ENCODE data around the gene PALMD.
A peak's percentile ranks its signal among the peaks of the same experiment; 100 is the strongest.

PALMD gene, protein sequence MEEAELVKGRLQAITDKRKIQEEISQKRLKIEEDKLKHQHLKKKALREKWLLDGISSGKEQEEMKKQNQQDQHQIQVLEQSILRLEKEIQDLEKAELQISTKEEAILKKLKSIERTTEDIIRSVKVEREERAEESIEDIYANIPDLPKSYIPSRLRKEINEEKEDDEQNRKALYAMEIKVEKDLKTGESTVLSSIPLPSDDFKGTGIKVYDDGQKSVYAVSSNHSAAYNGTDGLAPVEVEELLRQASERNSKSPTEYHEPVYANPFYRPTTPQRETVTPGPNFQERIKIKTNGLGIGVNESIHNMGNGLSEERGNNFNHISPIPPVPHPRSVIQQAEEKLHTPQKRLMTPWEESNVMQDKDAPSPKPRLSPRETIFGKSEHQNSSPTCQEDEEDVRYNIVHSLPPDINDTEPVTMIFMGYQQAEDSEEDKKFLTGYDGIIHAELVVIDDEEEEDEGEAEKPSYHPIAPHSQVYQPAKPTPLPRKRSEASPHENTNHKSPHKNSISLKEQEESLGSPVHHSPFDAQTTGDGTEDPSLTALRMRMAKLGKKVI

GRCh38 chr1:99645699-99646531, at the start of gene PALMD:
PALMD (plus strand) TSS chr1:99646113; CDS start chr1:99646318, 205 bp downstream.
- H3K4me3 ChIP-seq (replicated peaks in 1 of 2; ENCODE audit: low read depth in 2 of 2, low read length in 2 of 2) = peak within 1 kb of the TSS; percentile 37 to 54
- TF ChIP-seq, protein P1, sequence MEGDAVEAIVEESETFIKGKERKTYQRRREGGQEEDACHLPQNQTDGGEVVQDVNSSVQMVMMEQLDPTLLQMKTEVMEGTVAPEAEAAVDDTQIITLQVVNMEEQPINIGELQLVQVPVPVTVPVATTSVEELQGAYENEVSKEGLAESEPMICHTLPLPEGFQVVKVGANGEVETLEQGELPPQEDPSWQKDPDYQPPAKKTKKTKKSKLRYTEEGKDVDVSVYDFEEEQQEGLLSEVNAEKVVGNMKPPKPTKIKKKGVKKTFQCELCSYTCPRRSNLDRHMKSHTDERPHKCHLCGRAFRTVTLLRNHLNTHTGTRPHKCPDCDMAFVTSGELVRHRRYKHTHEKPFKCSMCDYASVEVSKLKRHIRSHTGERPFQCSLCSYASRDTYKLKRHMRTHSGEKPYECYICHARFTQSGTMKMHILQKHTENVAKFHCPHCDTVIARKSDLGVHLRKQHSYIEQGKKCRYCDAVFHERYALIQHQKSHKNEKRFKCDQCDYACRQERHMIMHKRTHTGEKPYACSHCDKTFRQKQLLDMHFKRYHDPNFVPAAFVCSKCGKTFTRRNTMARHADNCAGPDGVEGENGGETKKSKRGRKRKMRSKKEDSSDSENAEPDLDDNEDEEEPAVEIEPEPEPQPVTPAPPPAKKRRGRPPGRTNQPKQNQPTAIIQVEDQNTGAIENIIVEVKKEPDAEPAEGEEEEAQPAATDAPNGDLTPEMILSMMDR (IDR thresholded peaks at IDR 0.05; ENCODE audit: low read depth, low read length) = no peak
- DNase-seq (ENCODE audit: low read depth in 2 of 2) = peak; percentile 49 to 54

DNA sequence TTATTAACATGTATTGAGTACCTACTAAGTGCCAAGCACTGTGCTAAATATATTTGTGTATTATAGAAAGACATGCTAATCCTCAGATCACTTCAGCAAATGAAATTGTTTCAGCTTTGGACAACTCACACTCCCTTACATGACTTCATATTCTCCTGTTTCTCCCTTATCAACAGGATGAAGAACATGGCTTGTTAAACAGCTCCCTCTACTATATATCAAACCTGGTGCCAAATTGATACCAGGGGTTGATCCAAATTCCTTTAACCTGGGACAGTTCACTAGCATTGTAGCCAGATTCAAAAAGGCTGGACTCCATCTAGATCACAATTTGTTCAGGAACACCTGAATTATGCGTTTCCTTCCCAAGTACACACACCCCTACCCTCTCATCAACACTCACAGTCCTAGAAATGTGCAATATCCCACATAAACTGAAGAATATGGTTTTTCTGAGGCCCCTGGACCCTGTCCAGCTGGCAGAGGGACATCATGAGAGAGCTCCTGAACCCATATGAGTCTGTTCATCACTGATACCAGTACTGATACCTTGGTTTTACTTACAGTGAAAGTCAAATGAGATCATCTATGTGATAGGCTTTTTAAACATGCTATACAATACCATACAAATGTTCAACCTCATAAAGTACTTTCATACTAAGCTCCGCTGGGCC, 47.0 kb upstream of the PALMD start:
- no peak overlapping the region for H3K4me3 ChIP-seq (replicated peaks in 1 of 2; ENCODE audit: low read depth in 2 of 2, low read length in 2 of 2)
- no peak for DNase-seq (ENCODE audit: low read depth in 2 of 2)
- TF ChIP-seq, protein P1 (IDR thresholded peaks at IDR 0.05; ENCODE audit: low read depth, low read length) = no peak

- no peak overlapping the region for H3K4me3 ChIP-seq (replicated peaks in 1 of 2; ENCODE audit: low read depth in 2 of 2, low read length in 2 of 2)
- peak; percentile 92 to 93 for DNase-seq (ENCODE audit: low read depth in 2 of 2)
- TF ChIP-seq, protein P1 (IDR thresholded peaks at IDR 0.05; ENCODE audit: low read depth, low read length) = no peak
These were observed 46.2 kb upstream of the PALMD start for GRCh38 chr1:99599678-99600175.

DNA sequence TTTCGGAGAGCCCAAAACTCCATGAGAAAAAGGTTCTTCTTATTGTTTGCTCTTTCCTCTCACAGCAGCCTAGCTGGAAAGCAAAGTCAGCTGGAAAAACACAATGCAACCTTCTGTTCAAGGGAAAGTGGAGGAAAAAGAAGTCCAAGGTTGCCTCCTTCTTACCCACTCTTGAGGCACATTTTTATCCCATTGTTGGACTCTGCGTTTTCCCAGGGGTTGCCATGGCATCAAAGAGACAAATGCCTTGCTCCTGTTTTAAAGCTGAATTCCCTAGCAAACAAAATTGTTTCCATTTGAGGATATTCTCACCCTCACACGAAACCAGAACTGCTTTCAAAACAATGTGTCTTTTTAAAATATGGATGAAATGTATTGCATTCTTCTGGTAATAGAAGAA, 45.1 kb upstream of the PALMD start:
- peak in 1 of 2 donors; percentile 41 for DNase-seq (ENCODE audit: low read depth in 2 of 2)
- TF ChIP-seq, protein P1 (IDR thresholded peaks at IDR 0.05; ENCODE audit: low read depth, low read length) = no peak
- H3K4me3 ChIP-seq (replicated peaks in 1 of 2; ENCODE audit: low read depth in 2 of 2, low read length in 2 of 2) = no peak overlapping the region

DNA sequence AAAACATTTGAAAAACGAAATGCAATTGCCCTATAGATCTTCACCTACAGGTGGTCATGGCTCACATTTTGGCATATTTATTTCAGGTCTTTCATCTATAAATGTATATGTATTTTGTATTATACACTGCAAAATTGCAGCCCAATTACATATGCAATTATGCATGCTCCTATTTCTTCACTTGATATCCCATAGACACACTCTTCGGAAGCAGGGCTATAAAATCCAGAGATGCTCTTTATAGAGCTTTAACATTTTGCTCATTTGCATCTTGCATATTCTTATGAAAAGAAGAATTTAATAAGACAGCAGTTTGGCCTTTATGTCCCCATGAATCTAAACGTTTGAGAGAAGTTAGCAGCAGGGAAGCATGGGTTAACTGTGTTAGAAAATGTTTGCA, 44.7 kb upstream of the PALMD start:
- no peak overlapping the region for H3K4me3 ChIP-seq (replicated peaks in 1 of 2; ENCODE audit: low read depth in 2 of 2, low read length in 2 of 2)
- DNase-seq (ENCODE audit: low read depth in 2 of 2) = no peak
- TF ChIP-seq, protein P1 (IDR thresholded peaks at IDR 0.05; ENCODE audit: low read depth, low read length) = no peak

DNA sequence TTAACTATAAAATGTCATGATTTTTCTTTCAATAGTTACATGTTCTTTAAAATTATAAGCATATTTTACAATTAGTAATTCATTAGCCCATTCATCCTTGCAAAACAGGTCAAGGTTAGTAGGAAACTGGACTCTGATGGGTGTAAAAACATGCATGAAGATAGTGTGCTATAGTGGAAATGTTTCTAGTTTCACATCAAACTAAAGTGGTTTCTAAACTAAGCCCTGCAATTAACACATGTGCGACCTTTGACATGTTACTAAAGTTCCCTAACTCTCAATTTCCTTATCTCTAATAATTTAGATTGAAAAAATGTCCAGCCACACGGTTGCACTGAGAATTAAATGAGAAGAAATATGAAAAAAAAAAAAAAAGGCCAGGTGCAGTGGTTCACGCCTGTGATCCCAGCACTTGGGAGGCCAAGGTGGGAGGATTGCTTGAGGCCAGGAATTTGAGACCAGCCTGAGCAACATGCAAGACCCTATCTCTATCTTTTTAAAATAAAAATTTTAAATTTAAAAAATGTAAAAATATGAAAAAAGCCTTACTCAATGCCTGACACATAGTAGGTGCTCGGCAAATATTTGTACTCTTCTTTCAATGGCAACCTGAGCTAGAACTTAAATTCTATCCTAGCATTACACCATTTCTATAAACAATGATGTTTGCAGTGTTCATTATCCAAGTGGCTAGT, 44.1 kb upstream of the PALMD start:
- H3K4me3 ChIP-seq (replicated peaks in 1 of 2; ENCODE audit: low read depth in 2 of 2, low read length in 2 of 2) = no peak overlapping the region
- TF ChIP-seq, protein P1 (IDR thresholded peaks at IDR 0.05; ENCODE audit: low read depth, low read length) = no peak
- no peak for DNase-seq (ENCODE audit: low read depth in 2 of 2)
